GM12875 (cell line): Measurements from ENCODE around the gene GLIS1.

Experiments
- H3K4me3 ChIP-seq: one replicate; pipeline ENCODE4 v1.5.1; 2011; ENCODE audit warnings: low read depth, low read length, control low read depth
- CTCF ChIP-seq: IDR thresholded peaks from 2 replicates; pipeline ENCODE4 v1.5.1; 2011; ENCODE audit warnings: low read depth, mild to moderate bottlenecking, control low read depth, inconsistent platforms, low read length, moderate library complexity, borderline replicate concordance; ENCODE audit not compliant: insufficient read depth

GLIS1 gene

GRCh38 chr1:53545663-53546408 is 193.1 kb downstream of the GLIS1 start:
- H3K4me3 ChIP-seq: no peak overlapping the region
- no peak for TF ChIP-seq CTCF

- TF ChIP-seq CTCF: no peak
- H3K4me3 ChIP-seq: no peak overlapping the region
Measured at GRCh38 chr1:53544728-53545515, 194.0 kb downstream of the GLIS1 start.

GRCh38 chr1:53543778-53544695 is 194.9 kb downstream of the GLIS1 start:
- TF ChIP-seq CTCF: no peak

GRCh38 chr1:53543130-53543777 is 195.7 kb downstream of the GLIS1 start:
- no peak for TF ChIP-seq CTCF
- H3K4me3 ChIP-seq: no peak overlapping the region

More at GRCh38 chr1:53543778-53544695, 194.9 kb downstream of the GLIS1 start:
- H3K4me3 ChIP-seq: no peak overlapping the region

- H3K4me3 ChIP-seq: no peak overlapping the region
- no peak for TF ChIP-seq CTCF
Measured at GRCh38 chr1:53542551-53542950, 196.4 kb downstream of the GLIS1 start.

GRCh38 chr1:53541761-53542550 is 197.0 kb downstream of the GLIS1 start:
- TF ChIP-seq CTCF: peak; percentile 38; the same call in 1 of the 2 replicates
- no peak overlapping the region for H3K4me3 ChIP-seq
